B cell (primary cell): ENCODE measurements around the gene ING4.

Experiments used
- EZH2 ChIP-seq: IDR thresholded peaks from 2 replicates; pipeline ENCODE4 v1.6.1; 2012; ENCODE audit warnings: borderline replicate concordance, low read depth, mild to moderate bottlenecking, moderate library complexity, low read length; ENCODE audit not compliant: insufficient read depth, poor library complexity, severe bottlenecking
- TF ChIP-seq, protein P1 (sequence below): fragments of 200-600 bp; IDR thresholded peaks from one replicate; pipeline ENCODE4 v1.8.0; 2022; ENCODE audit warnings: antibody characterized with exemption, mild to moderate bottlenecking

DNA sequence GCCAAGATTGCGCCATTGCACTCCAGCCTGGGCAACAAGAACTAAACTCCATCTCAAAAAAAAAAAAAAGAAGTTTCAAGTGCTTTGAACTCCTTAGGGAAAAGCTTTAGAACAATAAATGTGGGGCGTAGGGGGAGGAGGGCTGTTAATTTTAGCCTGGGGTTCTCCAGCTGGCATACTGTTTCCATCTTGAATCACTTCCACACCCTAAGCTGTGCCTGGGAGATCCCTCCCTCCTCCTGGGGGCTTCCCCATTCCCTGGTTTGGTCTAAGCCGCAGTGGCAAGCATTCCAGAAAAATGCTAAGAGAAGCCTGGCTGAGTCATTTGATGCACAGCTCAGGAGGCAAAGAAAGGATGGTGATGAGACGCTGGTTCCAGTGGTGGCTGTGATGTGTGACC lies 28.6 kb upstream of the ING4 start:
- TF ChIP-seq, protein P1, sequence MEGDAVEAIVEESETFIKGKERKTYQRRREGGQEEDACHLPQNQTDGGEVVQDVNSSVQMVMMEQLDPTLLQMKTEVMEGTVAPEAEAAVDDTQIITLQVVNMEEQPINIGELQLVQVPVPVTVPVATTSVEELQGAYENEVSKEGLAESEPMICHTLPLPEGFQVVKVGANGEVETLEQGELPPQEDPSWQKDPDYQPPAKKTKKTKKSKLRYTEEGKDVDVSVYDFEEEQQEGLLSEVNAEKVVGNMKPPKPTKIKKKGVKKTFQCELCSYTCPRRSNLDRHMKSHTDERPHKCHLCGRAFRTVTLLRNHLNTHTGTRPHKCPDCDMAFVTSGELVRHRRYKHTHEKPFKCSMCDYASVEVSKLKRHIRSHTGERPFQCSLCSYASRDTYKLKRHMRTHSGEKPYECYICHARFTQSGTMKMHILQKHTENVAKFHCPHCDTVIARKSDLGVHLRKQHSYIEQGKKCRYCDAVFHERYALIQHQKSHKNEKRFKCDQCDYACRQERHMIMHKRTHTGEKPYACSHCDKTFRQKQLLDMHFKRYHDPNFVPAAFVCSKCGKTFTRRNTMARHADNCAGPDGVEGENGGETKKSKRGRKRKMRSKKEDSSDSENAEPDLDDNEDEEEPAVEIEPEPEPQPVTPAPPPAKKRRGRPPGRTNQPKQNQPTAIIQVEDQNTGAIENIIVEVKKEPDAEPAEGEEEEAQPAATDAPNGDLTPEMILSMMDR = no peak
- TF ChIP-seq EZH2 = no peak
